Activated CD4-positive, CD25-positive, alpha-beta regulatory T cell (primary cell): ENCODE results near the gene TRAF2.

Source experiments
- DNase-seq, 4 experiments: peaks; one replicate each; lab custom pipeline; 2025; lab: John Stamatoyannopoulos, UW

The TRAF2 gene

DNA sequence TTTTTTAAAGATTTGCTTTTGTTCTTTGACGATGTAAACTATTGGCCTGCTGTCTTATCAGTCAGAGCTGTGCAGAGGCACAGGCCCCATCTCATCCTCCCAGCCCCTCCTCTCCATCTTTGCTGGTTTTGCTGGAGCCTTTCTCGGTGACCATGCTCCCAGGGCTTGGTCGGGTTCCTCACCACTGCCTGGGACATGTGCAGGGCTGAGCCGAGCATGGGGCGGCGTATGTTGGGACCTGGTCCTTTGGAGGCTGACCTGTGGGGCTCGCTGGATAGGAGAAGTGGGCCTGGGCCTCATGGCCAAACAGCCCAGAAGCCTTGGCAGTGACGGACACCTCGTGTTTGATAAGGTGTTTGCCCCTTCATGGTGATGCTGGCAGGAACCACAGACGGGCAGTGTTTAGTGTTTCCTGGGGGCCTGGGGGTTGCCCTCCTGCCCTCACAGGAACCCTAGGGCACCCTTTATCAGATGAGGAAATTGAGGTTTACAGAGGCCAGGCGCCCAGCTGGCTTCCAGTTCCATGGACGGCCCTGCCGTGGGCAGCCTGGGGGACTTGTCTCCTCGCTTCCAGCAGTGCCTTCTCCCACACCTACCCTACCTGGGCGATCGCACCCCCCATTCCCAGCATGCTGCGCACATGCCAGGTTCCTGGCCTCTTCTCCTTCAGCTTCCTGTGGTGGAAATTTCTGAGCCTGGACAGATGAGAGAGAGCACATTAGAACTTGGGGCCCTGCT lies 27.6 kb downstream of the TRAF2 start:
- DNase-seq: no peak

DNA sequence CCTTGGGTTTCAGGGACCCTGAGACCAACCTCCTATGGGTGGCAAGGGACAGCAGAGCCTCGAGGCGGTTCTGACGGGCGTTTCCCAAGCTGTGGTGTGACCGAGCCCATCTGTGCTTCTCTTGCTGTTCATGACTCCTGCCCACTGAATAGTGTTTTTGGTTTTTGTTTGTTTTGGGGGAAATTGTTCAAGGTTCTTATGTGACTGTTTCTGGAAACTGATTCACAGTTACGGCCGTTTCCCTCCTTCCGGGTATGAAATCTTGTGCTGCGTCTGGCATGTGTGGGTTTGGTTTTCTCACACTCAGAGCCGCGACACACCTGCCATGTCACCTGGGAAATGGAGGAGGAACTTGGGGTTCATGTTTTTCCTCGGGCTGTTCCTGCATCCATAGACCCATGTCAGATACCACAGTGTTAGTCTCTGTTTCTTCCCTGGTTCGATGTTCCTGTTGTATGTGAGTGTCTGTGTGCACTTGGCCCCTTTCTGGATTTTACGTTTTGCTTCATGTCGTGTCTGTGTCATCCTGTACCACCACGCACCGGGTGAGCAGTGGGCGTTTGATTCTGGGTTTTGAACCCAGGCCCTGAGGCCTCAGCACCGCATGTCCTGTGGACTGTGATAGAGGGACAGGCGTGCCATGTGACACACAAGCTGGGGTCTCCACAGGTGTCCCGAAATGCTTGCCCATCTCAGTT lies 29.5 kb downstream of the TRAF2 start:
- DNase-seq: no peak

DNA sequence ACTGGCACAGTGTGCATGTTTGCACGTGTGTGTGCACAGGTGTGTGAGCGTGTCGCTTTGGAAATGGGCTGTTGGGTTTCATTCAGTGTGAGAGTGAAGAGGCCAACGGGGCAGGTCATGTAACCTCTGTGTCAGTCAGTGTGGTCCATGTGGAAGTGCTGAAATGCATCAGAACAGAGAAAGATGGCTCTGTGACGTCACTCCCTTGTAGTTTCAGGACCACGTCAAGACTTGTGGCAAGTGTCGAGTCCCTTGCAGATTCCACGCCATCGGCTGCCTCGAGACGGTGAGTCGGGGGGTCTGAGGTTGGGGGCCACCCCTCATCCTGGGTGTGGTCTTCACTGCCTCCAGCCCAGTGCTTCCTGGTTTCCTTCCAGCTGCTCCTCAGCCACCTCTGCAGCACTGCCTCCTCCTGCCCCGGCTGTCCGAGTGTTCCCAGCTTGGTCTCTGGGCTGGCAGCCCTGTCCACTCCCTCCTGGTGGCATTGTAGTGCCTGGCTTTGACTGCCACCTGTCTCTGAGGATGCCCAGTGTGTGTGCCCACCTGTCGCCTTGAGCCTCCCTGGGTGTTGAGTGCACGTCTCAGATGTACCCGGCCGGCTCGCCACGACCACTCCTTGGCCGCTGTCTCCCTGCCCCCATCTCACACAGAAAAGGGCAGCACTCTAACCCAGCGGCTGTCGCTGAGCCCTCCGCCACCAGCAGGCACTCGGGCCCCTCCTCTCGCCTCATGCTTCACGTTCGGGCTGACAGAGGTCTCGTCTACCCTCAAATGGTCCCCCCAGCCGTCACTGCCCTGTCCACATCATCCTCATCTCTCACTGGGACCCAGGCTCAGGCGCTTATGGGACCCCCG lies 30.2 kb downstream of the TRAF2 start:
- DNase-seq: no peak

DNA sequence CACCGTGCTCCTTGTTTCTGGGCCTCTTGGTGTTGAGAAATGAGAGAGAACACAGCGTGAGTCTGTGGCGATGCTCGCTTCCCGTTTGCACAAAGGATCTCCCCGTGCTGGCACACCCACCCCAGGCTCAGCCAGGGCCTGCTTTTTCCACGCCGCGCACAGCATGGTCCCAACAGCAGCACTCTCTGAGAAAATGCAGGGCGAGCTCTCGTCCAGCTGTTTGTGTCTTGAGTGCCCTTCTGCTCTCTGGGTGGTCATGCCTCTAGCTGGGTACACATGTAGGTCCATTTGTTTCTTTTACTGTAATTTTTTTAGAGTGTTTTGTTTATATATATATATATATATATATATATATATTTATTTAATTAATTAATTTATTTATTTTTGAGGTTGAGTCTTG lies 31.6 kb downstream of the TRAF2 start:
- no peak for DNase-seq

DNA sequence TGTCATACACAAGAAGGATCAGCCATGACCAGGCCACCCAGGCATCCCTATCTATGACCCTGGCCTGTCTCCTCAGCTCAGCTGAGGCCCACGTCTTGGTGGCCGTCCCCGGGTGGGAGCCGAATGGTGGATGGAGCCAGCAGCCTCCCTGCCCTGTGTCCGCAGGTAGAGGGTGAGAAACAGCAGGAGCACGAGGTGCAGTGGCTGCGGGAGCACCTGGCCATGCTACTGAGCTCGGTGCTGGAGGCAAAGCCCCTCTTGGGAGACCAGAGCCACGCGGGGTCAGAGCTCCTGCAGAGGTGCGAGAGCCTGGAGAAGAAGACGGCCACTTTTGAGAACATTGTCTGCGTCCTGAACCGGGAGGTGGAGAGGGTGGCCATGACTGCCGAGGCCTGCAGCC lies 33.8 kb downstream of the TRAF2 start:
- DNase-seq: no peak

DNA sequence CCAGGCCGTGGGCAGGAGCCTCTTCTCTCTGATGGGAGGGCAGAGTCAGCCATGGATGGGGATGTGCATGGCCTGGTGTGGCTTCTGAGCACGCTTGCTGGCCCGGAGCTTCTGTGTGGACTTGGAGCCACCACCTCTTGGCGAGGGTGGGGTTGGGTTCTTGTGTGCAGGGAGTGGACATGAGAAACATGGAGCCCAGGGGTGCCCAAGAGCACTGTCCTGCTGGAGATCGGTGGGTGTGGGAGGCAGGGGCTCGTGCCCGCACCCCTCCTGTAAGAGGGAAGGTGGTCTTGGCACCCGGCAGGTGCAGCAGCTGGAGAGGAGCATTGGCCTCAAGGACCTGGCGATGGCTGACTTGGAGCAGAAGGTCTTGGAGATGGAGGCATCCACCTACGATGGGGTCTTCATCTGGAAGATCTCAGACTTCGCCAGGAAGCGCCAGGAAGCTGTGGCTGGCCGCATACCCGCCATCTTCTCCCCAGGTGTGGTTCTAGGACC lies 34.5 kb downstream of the TRAF2 start:
- no peak for DNase-seq

DNA sequence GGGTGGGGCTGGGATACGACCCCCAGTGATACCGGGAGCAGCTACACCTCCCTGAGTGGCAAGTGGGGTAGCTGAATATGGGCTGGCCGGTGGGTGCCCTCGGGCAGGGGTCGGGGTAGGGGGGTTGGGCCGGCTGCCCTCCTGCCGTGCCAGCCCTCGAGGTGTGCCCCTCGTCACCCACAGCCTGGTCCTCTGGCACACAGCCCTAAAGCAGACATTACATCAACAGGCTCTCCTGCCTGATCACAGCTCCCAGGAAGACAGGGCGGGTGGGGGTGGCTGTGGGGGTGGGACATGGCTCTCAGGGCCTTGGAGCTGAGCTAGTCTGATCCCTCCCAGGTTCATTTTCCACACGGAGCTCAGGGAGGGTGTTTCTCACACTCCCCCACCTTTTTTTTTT lies 35.0 kb downstream of the TRAF2 start:
- DNase-seq: no peak

DNA sequence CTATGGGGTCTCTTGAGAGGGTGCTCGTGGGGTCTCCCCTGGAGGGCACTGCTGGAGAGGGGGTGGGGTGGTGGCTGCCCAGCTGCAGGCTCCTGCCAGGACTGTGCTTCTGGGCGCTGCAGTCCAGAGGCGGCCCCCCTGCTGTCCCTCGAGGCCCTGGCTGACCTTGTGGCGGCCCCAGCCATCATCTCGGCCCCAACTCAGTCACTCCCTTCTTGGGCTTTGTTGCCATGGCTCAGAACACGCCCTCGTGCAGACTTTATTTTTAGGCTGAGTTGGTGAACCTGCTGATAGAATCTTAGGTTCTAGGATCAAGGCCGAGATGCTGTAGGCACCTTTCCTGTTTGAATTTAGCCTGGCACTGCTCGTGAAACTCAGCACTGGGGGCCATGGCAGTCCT lies 35.4 kb downstream of the TRAF2 start:
- DNase-seq: no peak

DNA sequence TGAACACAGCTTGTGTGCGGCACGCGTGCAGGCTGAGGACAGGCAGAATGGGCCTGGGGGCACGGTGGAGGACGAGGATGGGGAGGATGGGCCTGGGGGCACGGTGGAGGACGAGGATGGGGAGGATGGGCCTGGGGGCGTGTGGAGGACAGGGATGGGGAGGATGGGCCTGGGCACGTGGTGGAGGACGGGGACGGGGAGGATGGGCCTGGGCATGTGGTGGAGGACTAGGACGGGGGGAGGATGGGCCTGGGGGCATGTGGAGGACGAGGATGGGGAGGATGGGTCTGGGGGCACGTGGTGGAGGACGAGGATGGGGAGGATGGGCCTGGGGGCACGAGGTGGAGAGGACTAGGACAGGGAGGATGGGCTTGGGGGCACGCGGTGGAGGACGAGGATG lies 36.2 kb downstream of the TRAF2 start:
- DNase-seq: no peak

DNA sequence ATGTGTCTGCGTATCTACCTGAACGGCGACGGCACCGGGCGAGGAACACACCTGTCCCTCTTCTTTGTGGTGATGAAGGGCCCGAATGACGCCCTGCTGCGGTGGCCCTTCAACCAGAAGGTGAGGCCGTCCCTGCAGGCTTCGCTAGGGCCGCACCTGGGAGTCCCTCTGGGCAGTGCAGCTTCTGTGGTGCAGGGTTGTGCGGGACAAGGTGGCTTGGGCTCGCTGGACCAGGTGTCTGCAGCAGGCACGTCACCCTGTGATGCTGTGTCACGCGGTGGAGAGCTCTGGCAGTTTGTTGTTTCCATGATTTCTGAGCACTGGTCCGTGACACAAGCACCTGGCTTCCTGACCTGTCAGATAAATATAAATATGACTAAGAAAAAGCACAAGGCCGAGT lies 37.6 kb downstream of the TRAF2 start:
- DNase-seq: no peak

DNA sequence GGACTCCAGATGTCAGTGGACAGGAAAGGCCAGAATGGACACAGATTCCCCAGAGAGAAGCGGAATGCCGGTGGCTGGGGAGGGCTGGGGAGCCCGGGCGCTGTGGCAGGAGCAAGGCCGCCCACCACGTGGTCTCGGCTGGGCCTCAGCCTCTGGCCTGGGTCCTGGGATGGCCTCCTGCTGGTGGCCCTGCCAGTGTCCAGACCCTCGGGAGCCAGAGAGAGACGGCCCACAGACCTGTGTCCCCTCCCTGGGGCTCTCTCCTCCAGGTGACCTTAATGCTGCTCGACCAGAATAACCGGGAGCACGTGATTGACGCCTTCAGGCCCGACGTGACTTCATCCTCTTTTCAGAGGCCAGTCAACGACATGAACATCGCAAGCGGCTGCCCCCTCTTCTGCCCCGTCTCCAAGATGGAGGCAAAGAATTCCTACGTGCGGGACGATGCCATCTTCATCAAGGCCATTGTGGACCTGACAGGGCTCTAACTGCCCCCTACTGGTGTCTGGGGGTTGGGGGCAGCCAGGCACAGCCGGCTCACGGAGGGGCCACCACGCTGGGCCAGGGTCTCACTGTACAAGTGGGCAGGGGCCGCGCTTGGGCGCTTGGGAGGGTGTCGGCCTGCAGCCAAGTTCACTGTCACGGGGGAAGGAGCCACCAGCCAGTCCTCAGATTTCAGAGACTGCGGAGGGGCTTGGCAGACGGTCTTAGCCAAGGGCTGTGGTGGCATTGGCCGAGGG lies 39.3 kb downstream of the TRAF2 start:
- DNase-seq: no peak

DNA sequence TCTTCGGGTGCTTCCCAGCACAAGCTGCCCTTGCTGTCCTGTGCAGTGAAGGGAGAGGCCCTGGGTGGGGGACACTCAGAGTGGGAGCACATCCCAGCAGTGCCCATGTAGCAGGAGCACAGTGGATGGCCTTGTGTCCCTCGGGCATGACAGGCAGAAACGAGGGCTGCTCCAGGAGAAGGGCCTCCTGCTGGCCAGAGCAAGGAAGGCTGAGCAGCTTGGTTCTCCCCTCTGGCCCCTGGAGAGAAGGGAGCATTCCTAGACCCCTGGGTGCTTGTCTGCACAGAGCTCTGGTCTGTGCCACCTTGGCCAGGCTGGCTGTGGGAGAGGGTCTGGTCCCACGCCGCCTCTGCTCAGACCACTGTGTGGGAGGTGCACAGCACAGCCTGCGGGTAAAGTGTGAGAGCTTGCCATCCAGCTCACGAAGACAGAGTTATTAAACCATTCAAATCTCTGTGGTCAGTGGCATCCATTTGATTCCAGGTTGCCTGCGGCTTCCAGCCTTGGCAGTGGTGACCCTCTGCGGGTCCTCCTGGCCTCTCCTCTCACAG lies 39.9 kb downstream of the TRAF2 start:
- DNase-seq: no peak

DNA sequence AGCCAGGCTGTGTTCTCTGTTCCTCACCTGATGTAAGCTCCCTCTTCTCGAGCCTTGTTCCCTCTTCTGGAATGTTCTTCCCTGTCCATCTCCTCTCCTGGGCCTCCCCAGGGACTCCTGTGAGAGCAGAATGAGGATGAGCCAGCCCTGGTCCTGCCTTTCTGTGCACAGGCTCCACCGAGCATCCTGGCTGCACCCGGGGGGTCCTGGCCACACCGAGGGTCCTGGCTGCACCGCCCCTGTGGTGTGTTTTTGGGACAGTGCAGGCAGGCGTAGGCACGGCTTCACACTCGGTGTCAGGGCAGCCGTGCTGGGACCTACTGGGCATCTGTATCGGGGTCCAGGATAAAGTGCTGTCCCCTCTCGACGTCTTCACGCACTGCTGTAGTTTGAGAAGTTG lies 40.4 kb downstream of the TRAF2 start:
- no peak for DNase-seq

DNA sequence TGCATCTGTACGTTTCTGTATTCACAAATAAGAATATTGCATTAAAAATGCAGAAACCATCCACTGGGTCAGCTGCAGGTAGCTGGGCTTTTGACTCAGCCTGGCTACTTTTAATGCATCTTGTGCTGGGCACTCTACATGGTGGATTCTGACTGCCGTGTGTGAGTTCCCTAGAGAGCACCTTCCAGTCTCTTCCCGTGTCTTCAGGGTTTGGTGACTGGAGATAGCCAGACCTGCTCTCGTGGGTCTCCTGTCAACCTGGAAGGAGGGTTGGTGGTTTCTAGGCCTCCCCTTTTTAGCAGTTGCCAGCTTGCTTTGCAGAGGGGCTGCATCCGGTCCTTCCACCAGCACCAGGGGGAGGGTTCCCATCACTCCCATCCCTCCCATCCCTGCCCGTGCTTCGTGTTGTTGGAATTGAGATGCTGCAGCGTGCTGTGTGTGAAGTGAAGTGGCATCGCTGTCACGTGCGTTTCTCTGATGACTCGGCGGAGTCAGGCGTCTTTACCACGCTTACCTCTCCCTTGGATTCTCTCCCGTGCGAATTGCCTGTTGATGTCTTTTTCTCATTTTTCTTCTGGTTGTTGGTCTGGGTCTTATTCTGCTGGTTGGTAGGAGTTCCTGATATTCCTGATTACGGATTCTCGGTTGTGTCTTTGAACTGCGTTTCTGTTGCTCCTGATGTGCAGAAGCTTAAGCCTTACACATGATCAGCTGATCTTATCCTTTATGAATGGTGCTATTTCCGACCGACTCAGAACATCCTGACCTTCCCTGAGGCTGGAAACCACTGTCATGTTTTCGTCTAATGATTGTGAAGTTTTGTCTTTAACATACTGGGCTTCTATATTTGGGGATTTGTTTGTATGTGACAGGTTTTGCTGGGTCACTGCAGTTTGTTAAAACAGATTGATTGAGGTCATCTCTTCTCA lies 41.3 kb downstream of the TRAF2 start:
- DNase-seq: no peak

DNA sequence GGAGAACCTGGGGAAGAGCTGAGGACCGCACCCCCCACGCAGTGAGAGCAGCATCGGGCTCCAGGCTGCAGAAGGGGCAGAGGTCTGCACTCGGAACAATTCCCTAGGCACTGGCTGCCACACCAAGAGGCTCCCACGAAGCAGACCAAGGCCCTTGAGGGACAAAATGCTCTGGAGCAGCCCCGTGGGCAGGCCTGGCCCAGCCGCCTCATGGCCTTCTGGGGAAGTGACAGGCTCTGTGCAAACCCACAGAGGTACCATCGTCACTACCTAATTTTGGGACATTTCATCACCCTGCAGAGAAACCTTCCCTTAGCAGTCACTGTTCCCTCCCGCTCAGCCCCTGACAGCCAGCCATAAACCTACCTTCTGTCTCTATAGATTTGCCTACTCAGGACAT lies 42.3 kb downstream of the TRAF2 start:
- no peak for DNase-seq

DNA sequence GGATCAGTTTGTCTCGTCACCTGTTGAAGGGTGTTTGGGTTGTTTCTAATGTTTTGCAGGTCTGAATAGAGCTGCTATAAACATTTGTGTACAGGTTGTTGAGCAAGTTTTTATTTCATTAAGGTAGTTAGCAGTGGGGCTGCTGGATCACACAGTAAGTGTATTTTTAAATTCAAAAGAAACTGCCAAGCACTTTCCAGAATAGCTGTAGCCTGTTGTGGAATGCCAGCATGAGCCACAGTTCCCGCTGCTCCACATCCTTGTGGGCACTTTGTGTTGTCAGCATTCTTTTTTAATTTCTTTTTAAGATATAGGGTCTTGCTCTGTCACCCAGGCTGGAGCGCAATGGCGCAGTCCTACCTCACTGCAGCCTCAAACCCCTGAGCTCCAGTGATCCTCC lies 43.7 kb downstream of the TRAF2 start:
- DNase-seq: no peak

DNA sequence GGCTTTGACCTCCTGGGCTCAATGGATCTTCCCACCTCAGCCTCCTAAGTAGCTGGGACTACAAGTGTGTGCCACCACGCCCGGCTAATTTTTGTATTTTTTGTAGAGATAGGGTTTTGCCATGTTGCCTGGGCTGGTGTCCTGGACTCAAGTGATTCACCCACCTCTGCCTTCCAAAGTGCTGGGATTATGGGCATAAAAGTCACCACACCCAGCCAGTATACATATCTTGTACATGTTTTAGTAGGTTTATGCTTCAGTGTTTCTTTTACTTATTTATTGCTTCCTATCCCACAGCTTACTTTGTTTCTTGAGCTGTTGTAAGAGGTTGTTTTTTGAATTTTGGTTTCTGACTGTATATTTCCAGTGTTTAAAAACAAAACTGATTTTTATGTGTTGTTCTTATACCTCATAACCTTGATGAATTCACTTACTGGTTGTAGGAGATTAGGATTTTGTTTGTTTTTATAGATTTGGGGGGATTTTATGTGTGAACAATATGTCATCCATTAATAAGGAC lies 45.4 kb downstream of the TRAF2 start:
- DNase-seq: no peak

DNA sequence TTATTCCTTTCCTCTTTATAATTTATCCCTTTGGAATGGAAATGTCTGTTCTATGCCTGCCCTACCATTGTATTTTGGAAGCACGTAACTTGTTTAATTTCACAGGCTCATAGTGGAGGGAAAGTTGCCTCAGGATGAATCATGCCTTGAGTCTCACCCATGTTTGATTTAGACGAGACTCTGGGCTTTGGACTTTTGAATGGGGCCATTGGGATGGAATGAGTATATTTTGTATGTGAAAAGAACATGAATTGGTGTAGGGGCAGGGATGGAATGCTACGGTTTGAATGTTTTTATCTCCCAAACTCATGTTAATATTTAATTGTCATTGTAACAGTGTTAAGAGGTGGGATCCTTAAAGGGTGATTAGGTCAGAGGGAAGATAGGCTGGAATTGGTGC lies 48.0 kb downstream of the TRAF2 start:
- DNase-seq: no peak

DNA sequence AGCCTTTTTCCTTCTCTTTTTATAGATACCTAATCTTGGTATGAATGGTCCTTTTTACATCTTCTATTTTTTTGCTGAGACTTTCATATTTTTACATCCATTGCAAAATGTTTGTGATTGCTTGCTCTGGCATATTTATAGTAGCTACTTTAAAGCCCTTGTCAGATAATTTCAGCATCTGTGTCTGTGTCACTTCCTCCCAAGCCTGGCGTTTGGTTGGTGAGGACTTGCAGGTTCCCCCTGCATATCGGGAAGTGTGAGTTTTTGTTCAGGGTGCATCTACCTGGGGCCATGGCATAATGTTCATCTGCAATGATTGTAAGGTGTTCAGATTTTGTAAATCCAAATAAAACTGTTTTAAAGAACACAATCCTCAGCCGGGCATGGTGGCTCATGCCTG lies 49.3 kb downstream of the TRAF2 start:
- DNase-seq: no peak

DNA sequence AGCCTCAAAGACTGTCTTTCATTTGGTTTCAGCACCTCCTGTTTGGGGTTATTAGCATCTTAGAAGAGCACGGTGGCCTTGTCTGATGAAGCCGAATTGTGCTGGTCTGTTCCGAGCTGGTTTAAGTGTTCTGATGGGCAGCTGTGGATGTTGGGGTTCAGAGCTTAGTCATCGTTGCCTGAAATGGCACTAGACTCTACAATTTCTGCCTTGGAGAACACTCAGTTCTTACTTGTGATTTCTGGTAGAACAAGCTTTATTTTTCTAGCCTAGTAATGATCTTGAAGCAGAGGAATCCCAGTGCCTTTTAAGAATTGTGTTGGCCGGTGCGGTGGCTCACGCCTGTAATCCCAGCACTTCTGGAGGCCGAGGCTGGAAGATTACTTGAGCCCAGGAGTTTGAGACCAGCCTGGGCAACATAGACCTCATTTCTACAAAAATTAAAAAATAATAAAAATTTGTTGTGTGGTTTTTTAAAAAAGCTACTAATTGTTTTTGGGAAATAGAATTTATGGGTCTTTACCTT lies 50.4 kb downstream of the TRAF2 start:
- no peak for DNase-seq
